Left ventricle myocardium inferior (tissue), 1 donor: ENCODE results near the gene SDC4. TPM values are rescaled to one million over a fixed set of nuclear protein-coding genes. Genes with fewer than 3 reads are reported as not detected.

Source experiments
- DNase-seq: peaks from one replicate; pipeline ENCODE4 v3.0.0-alpha.2; 2020
- H3K27ac ChIP-seq: fragments of 200-600 bp; replicated peaks from 2 replicates; pipeline ENCODE4 v1.8.0; 2021
- H3K27me3 ChIP-seq: fragments of 200-600 bp; 2 replicates; pipeline ENCODE4 v1.8.0; 2021; ENCODE audit warnings: low read depth
- H3K36me3 ChIP-seq: fragments of 200-600 bp; 2 replicates; pipeline ENCODE4 v1.8.0; 2021
- H3K4me1 ChIP-seq: fragments of 200-600 bp; 2 replicates; pipeline ENCODE4 v1.8.0; 2021
- H3K4me3 ChIP-seq: fragments of 200-600 bp; 2 replicates; pipeline ENCODE4 v1.8.0; 2021; ENCODE audit warnings: mild to moderate bottlenecking, moderate library complexity
- H3K9me3 ChIP-seq: fragments of 200-600 bp; replicated peaks from 2 replicates; pipeline ENCODE4 v1.8.0; 2021
- intact Hi-C: fragments of 100-400 bp; cut with micrococcal nuclease; formaldehyde crosslinking; loops from one replicate; pipeline ENCODE4 v1.11.0; 2022
- total RNA-seq: library from RNA; stranded (reverse); fragmentation: NEBNext Ultra II Directional; extraction: Animal tissue kit (Norgen Biotek cat#: 25700); gene quantifications from one replicate; pipeline ENCODE4 v1.2.1, GENCODE V29; 2021
- TF ChIP-seq, protein P1 (sequence below): fragments of 200-600 bp; IDR thresholded peaks from 2 replicates; pipeline ENCODE4 v1.8.0; 2021; ENCODE audit warnings: antibody characterized with exemption, mild to moderate bottlenecking, borderline replicate concordance
- donor health status: DM: no; HTN: yes; CAD: no; lungs with severe emphysema.

SDC4 gene
- total RNA-seq, 1 donor from 2014 or later: 77.4 TPM

DNA sequence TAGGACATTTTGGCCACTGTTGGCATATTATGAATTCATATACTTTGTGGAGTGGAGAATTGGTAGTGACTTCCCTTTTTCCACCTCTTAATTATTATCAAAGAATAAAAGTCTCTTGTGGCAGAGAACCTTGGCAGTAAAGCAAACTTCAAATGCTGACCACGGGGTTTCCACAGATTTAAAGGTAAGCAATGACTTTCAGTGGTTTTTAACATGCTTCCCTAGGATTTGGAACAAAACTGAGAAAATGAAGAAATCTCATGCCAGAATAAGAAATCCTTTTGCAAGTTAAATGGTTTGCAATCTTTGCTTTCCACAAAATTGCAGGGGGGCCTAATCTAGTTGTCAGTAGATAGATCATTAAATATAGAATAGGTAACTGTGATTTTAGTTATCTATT lies 2.0 kb upstream of the SDC4 start:
- Histone ChIP-seq H3K9me3 (no peaks in the 10 kb centered on the region), H3K36me3 (no peaks in the 10 kb centered on the region), H3K4me3 (no peak overlapping the region), H3K27ac (no peak overlapping the region), H3K4me1 (peaks cover 53% of the 10 kb centered on the region), H3K27me3 (no peaks in the 10 kb centered on the region)
- TF ChIP-seq, protein P1, sequence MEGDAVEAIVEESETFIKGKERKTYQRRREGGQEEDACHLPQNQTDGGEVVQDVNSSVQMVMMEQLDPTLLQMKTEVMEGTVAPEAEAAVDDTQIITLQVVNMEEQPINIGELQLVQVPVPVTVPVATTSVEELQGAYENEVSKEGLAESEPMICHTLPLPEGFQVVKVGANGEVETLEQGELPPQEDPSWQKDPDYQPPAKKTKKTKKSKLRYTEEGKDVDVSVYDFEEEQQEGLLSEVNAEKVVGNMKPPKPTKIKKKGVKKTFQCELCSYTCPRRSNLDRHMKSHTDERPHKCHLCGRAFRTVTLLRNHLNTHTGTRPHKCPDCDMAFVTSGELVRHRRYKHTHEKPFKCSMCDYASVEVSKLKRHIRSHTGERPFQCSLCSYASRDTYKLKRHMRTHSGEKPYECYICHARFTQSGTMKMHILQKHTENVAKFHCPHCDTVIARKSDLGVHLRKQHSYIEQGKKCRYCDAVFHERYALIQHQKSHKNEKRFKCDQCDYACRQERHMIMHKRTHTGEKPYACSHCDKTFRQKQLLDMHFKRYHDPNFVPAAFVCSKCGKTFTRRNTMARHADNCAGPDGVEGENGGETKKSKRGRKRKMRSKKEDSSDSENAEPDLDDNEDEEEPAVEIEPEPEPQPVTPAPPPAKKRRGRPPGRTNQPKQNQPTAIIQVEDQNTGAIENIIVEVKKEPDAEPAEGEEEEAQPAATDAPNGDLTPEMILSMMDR: no peak
- intact Hi-C loops: no loop called here
- DNase-seq: no peak

DNA sequence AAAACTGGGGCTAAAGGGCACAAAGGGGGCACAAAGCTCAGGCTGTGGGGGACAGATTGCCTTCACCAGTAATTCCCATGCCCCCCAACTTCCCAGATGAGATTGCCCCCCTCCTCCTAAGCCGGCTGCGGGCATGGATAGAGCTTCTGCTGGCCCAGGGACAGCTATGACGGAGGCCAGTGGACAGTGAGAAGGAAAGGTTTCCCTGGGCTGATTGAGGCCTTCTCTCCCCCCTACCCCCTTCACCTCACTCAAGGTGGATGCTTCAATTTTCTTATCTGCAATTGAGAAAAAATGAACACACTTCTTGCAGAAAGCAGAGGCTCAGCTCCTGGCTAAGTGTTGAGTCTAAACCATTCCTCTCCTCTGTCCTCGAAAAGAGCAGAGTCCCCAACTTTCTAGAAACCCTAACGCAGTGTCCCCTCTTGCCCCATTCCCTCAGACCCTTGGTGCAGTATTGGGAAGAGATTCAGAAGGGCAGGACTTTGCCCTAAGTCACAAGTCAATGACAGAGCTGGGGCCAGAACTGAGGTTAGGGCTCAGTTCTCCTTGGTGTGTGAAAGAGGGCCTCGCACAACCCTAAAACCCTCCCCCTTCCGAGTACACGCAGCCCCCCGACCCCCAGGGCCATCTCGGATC lies 808 bp downstream of the SDC4 start:
- no peak for DNase-seq
- intact Hi-C loops: no loop called here
- Histone ChIP-seq H3K27ac (peak overlapping the region; percentile 94), H3K9me3 (no peaks in the 10 kb centered on the region), H3K36me3 (no peaks in the 10 kb centered on the region), H3K4me3 (peak overlapping the region; percentile 85), H3K4me1 (peaks cover 62% of the 10 kb centered on the region), H3K27me3 (no peaks in the 10 kb centered on the region)
- TF ChIP-seq, protein P1: no peak

DNA sequence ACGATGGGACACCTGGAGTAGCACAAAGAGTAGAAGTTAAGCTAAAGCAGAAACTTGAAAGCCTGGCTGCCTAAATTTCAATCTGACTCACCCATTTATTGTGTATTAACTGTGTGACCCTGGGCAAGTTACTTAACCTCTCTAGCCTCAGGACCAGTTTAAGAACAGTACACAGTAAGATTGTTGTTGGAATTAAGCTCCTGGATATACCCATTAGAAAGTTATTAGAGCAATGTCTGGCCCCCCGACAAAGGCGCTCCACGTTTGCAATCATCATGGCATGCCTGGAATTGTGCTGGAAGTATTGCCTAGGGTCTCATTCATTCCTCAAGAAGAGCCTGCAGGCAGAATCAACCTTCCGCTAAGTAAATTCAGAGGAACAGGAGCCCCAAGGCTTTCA lies 1.4 kb downstream of the SDC4 start:
- H3K27ac ChIP-seq: peak overlapping the region; percentile 94
- H3K9me3 ChIP-seq: no peaks in the 10 kb centered on the region
- H3K4me1 ChIP-seq: peaks cover 68% of the 10 kb centered on the region
- no peaks in the 10 kb centered on the region for H3K27me3 ChIP-seq
- DNase-seq: no peak
- TF ChIP-seq, protein P1: no peak
- H3K36me3 ChIP-seq: no peaks in the 10 kb centered on the region
- intact Hi-C loops: no loop called here
- peak overlapping the region; percentile 85 for H3K4me3 ChIP-seq

DNA sequence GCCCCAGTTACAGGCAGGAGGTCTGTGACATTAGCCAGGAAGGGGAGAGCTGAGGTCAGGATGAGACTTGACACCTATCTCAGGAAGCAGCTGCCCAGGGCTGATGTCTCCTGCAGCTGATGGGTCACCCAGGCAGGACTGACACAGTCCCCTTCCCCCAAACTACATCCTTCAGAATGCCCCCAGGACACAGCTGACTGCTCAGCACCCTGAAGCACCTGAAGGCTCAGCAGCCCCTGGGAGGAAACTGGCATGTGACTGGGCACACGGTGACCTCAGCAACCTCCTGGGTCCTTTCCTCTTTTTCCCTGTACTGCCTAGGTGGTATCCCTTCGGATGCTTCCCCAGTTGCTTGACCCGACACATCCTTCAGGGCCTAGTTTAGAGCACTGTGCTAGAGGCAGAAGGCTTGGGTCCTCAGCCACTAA lies 1.9 kb downstream of the SDC4 start:
- no peaks in the 10 kb centered on the region for H3K27me3 ChIP-seq
- H3K9me3 ChIP-seq: no peaks in the 10 kb centered on the region
- H3K4me1 ChIP-seq: peaks cover 73% of the 10 kb centered on the region
- intact Hi-C loops: no loop called here
- DNase-seq: no peak
- peak overlapping the region; percentile 85 for H3K4me3 ChIP-seq
- H3K27ac ChIP-seq: peak overlapping the region; percentile 94
- TF ChIP-seq, protein P1: no peak
- H3K36me3 ChIP-seq: no peaks in the 10 kb centered on the region

DNA sequence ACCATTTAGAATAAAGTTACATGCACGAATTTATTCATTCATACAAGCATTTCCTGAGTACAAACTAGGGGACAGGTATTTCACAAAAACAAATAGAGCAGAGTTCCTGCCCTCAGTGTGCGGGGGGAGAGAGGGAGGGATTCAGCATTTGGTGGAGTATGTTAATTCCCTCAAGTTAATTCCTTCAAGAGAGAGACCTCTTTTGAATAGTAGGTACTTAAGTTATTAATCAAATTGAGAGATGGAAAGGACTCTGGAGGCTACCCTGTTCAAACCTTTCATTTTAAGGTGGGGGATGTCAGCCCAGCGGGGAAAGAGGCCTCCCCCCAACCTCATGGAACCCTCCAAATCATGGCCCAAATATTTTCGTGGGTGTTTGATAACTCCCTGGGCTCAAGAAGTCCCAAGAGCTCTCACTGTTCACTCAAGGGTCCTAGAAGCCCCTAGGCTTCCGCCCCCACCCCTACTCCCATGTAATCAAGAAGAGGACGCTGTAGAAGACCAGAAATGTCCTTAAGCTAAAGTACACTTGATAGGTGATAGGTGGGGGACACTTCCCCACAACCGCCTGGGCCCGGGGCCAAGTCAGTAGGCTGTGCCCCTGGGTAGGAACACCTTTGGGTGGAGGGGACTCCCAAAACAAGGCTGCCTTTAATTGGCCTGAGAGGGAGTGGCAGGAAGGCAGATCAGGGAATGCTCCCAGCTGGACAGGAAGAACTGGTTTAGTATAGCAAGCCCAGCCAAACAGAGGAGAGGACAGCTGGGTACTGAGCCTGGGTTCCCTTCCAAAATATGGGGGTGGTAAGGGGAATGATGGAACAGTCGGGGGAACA lies 2.9 kb downstream of the SDC4 start:
- Histone ChIP-seq H3K36me3 (no peaks in the 10 kb centered on the region), H3K9me3 (no peaks in the 10 kb centered on the region), H3K27me3 (no peaks in the 10 kb centered on the region), H3K27ac (peak overlapping the region; percentile 94), H3K4me3 (peak overlapping the region; percentile 85), H3K4me1 (peaks cover 83% of the 10 kb centered on the region)
- TF ChIP-seq, protein P1: no peak
- DNase-seq: no peak
- intact Hi-C loops: no loop called here
